Astrocyte (in vitro differentiated cells and primary cell): ENCODE results near the gene GATB. TPM values are rescaled to one million over a fixed set of nuclear protein-coding genes. Genes with fewer than 3 reads are reported as not detected.

ENCODE experiments used
- DNase-seq: peaks from one replicate; pipeline ENCODE4 v3.0.0-alpha.2; 2010; ENCODE audit warnings: low read depth
- FAIRE-seq: peaks from 2 replicates; lab custom pipeline; 2011; peaks lifted over from hg19 to GRCh38; lab: Jason Lieb, UNC
- H2AFZ ChIP-seq: 2 replicates; pipeline ENCODE4 v1.6.0; 2012; ENCODE audit warnings: low read depth, low read length, inconsistent platforms
- H3K27ac ChIP-seq: 2 replicates; pipeline ENCODE4 v1.5.1; 2011; ENCODE audit warnings: low read depth, low read length, inconsistent platforms
- H3K27me3 ChIP-seq: 2 replicates; pipeline ENCODE4 v1.6.0; 2011; ENCODE audit warnings: low read length, inconsistent platforms; ENCODE audit not compliant: insufficient read depth
- H3K36me3 ChIP-seq: 2 replicates; pipeline ENCODE4 v1.5.1; 2011; ENCODE audit warnings: low read length, inconsistent platforms; ENCODE audit not compliant: insufficient read depth
- H3K4me1 ChIP-seq: 2 replicates; pipeline ENCODE4 v1.5.1; 2011; ENCODE audit warnings: low read length, inconsistent platforms; ENCODE audit not compliant: insufficient read depth
- H3K4me2 ChIP-seq: 2 replicates; pipeline ENCODE4 v1.6.0; 2012; ENCODE audit warnings: low read length, inconsistent platforms
- H3K4me3 ChIP-seq: 2 replicates; pipeline ENCODE4 v1.5.1; 2011; ENCODE audit warnings: low read depth, mild to moderate bottlenecking, low read length, inconsistent platforms; ENCODE audit not compliant: insufficient read depth
- H3K79me2 ChIP-seq: 2 replicates; pipeline ENCODE4 v1.6.0; 2012; ENCODE audit warnings: mild to moderate bottlenecking, low read length, inconsistent platforms; ENCODE audit not compliant: insufficient read depth
- H3K9ac ChIP-seq: 2 replicates; pipeline ENCODE4 v1.6.0; 2012; ENCODE audit warnings: mild to moderate bottlenecking, low read length, inconsistent platforms
- H3K9me3 ChIP-seq: 2 replicates; pipeline ENCODE4 v1.5.1; 2012; ENCODE audit warnings: low read depth, mild to moderate bottlenecking, low read length, inconsistent platforms; ENCODE audit not compliant: insufficient read depth
- H4K20me1 ChIP-seq: 2 replicates; pipeline ENCODE4 v1.6.0; 2012; ENCODE audit warnings: low read length, inconsistent platforms; ENCODE audit not compliant: insufficient read depth
- H3K27ac Mint-ChIP-seq: one replicate; pipeline ENCODE4 v1.8.0; 2021; ENCODE audit warnings: mild to moderate bottlenecking, mixed read lengths; ENCODE audit not compliant: unreplicated experiment
- H3K27me3 Mint-ChIP-seq: one replicate; pipeline ENCODE4 v1.8.0; 2021; ENCODE audit warnings: low read depth, mixed read lengths; ENCODE audit not compliant: unreplicated experiment
- H3K36me3 Mint-ChIP-seq: one replicate; pipeline ENCODE4 v1.8.0; 2021; ENCODE audit warnings: low read depth, mixed read lengths; ENCODE audit not compliant: unreplicated experiment
- H3K4me1 Mint-ChIP-seq: one replicate; pipeline ENCODE4 v1.8.0; 2021; ENCODE audit warnings: low read depth, mixed read lengths; ENCODE audit not compliant: unreplicated experiment
- H3K4me3 Mint-ChIP-seq: one replicate; pipeline ENCODE4 v1.8.0; 2021; ENCODE audit warnings: mild to moderate bottlenecking, moderate library complexity, mixed read lengths; ENCODE audit not compliant: unreplicated experiment
- H3K9me3 Mint-ChIP-seq: one replicate; pipeline ENCODE4 v1.8.0; 2021; ENCODE audit warnings: mild to moderate bottlenecking, mixed read lengths; ENCODE audit not compliant: unreplicated experiment
- EZH2 ChIP-seq: IDR thresholded peaks from 2 replicates; pipeline ENCODE4 v1.6.1; 2012; ENCODE audit warnings: mild to moderate bottlenecking, low read length, inconsistent platforms; ENCODE audit not compliant: insufficient read depth
- total RNA-seq: library from RNA; stranded (reverse); gene quantifications from 2 replicates; pipeline ENCODE4 v1.2.1, GENCODE V29; 2021
- TF ChIP-seq, protein P1 (sequence below): IDR thresholded peaks from 2 replicates; pipeline ENCODE4 v1.5.1; 2011; ENCODE audit warnings: low read depth, mild to moderate bottlenecking, inconsistent platforms, low read length, moderate library complexity; ENCODE audit not compliant: insufficient read depth

The GATB gene
- total RNA-seq, 1 donor from 2014 or later, result 20.8 TPM

DNA sequence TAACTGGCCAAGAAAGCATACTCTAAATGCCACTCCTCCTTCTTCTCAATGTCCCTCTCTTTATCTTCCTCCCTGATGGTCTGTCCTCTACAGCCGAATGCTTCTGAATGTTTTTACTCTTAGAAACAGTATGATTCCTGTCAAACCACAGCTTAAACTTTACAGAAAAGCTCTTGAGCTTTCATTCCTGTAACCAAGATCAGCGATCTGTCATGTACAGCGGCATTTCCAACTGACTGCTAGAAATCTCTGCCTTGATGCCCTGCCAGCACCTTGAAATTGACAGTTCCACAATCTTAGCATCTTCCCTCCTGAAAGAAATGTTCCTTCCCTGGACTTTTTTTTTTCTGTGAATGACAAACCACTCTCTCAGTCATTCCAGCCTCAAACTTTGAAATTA, 11.5 kb upstream of the GATB start:
- no peak for TF ChIP-seq EZH2
- TF ChIP-seq, protein P1, sequence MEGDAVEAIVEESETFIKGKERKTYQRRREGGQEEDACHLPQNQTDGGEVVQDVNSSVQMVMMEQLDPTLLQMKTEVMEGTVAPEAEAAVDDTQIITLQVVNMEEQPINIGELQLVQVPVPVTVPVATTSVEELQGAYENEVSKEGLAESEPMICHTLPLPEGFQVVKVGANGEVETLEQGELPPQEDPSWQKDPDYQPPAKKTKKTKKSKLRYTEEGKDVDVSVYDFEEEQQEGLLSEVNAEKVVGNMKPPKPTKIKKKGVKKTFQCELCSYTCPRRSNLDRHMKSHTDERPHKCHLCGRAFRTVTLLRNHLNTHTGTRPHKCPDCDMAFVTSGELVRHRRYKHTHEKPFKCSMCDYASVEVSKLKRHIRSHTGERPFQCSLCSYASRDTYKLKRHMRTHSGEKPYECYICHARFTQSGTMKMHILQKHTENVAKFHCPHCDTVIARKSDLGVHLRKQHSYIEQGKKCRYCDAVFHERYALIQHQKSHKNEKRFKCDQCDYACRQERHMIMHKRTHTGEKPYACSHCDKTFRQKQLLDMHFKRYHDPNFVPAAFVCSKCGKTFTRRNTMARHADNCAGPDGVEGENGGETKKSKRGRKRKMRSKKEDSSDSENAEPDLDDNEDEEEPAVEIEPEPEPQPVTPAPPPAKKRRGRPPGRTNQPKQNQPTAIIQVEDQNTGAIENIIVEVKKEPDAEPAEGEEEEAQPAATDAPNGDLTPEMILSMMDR, result no peak
- Histone ChIP-seq H3K4me2 (no peak overlapping the region), H3K4me1 (no peaks in the 10 kb centered on the region), H3K9ac (no peak overlapping the region), H3K79me2 (no peaks in the 10 kb centered on the region), H3K4me3 (no peak overlapping the region), H2AFZ (no peak overlapping the region), H3K27ac (no peak overlapping the region), H3K27me3 (no peaks in the 10 kb centered on the region), H3K36me3 (no peaks in the 10 kb centered on the region), H3K9me3 (no peaks in the 10 kb centered on the region), H4K20me1 (no peaks in the 10 kb centered on the region)
- Mint-ChIP-seq H3K27me3 (no peaks in the 10 kb centered on the region), H3K4me1 (no peaks in the 10 kb centered on the region), H3K27ac (no peak overlapping the region), H3K36me3 (peaks cover 2% of the 10 kb centered on the region), H3K4me3 (no peak overlapping the region), H3K9me3 (peaks cover 4% of the 10 kb centered on the region)
- DNase-seq, result no peak
- FAIRE-seq, result no peak

DNA sequence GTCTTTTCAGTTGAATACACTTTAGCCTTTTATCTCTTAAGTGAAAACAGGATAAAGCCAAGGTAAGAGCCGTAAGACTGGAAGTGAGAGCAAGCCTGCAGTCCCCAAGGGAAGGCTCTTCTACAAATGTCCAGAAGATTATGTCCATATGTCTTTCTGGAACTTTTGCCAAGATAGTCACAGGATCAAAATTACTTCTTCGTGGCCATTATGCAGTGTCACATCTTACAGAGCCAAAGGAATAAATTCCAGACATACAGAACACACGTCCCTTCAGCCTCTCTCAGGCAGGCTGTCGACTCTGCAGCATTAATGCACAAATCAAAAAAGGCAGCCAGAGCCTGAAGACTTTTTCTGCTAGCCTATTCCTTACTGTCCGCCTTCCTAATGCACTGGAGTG, 10.9 kb upstream of the GATB start:
- H3K36me3 ChIP-seq, result no peaks in the 10 kb centered on the region
- H3K79me2 ChIP-seq, result no peaks in the 10 kb centered on the region
- no peak overlapping the region for H3K9ac ChIP-seq
- H2AFZ ChIP-seq, result no peak overlapping the region
- H3K36me3 Mint-ChIP-seq, result peaks cover 2% of the 10 kb centered on the region
- no peak for TF ChIP-seq EZH2
- TF ChIP-seq, protein P1, result no peak
- FAIRE-seq (no peak), DNase-seq (no peak)
- H3K4me2 ChIP-seq, result no peak overlapping the region
- H3K4me3 ChIP-seq, result no peak overlapping the region
- peaks cover 4% of the 10 kb centered on the region for H3K9me3 Mint-ChIP-seq
- H3K4me1 Mint-ChIP-seq, result no peaks in the 10 kb centered on the region
- H4K20me1 ChIP-seq, result no peaks in the 10 kb centered on the region
- H3K27me3 ChIP-seq, result no peaks in the 10 kb centered on the region
- no peaks in the 10 kb centered on the region for H3K9me3 ChIP-seq
- no peak overlapping the region for H3K4me3 Mint-ChIP-seq
- H3K27ac Mint-ChIP-seq, result no peak overlapping the region
- H3K27me3 Mint-ChIP-seq, result no peaks in the 10 kb centered on the region
- H3K4me1 ChIP-seq, result no peaks in the 10 kb centered on the region
- H3K27ac ChIP-seq, result no peak overlapping the region

DNA sequence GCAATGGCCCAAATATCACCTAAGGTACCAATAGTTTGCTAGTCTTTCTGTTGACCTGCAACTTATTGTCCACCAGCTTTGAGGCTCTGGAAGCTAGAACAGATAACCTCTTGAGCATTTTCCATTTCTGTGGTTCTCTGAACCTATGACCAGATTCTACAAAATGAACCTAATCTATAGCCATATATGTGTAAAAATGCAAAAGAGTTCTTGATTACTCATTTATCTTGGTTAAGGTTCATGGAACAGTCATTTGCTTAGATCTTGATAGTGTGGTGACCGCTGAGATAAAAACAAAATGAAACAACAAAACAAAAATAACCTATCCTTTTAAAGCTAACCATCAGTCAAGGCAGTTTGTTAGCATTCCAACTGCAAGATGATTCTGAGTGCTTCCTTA, 9.3 kb upstream of the GATB start:
- Mint-ChIP-seq H3K9me3 (no peaks in the 10 kb centered on the region), H3K27me3 (no peaks in the 10 kb centered on the region), H3K4me3 (no peak overlapping the region), H3K27ac (no peak overlapping the region), H3K36me3 (peaks cover 2% of the 10 kb centered on the region), H3K4me1 (no peaks in the 10 kb centered on the region)
- H4K20me1 ChIP-seq, result no peaks in the 10 kb centered on the region
- no peak overlapping the region for H2AFZ ChIP-seq
- no peaks in the 10 kb centered on the region for H3K79me2 ChIP-seq
- H3K9ac ChIP-seq, result no peak overlapping the region
- H3K36me3 ChIP-seq, result no peaks in the 10 kb centered on the region
- no peak overlapping the region for H3K27ac ChIP-seq
- no peaks in the 10 kb centered on the region for H3K4me1 ChIP-seq
- no peak for FAIRE-seq
- H3K4me3 ChIP-seq, result no peak overlapping the region
- TF ChIP-seq, protein P1, result no peak
- TF ChIP-seq EZH2, result no peak
- no peak overlapping the region for H3K4me2 ChIP-seq
- no peak for DNase-seq
- H3K27me3 ChIP-seq, result no peaks in the 10 kb centered on the region
- no peaks in the 10 kb centered on the region for H3K9me3 ChIP-seq
